ENCODE measurements around the gene PPP1R3C. TPM values are rescaled to one million over a fixed set of nuclear protein-coding genes. Genes with fewer than 3 reads are reported as not detected.
A peak's percentile ranks its signal among the peaks of the same experiment; 100 is the strongest.

Gene PPP1R3C
- 10 to 100 TPM in 2 of 4 donors, 1 to 10 TPM in 2; 5.3 to 30.2 (median 10.3) TPM for total RNA-seq

DNA sequence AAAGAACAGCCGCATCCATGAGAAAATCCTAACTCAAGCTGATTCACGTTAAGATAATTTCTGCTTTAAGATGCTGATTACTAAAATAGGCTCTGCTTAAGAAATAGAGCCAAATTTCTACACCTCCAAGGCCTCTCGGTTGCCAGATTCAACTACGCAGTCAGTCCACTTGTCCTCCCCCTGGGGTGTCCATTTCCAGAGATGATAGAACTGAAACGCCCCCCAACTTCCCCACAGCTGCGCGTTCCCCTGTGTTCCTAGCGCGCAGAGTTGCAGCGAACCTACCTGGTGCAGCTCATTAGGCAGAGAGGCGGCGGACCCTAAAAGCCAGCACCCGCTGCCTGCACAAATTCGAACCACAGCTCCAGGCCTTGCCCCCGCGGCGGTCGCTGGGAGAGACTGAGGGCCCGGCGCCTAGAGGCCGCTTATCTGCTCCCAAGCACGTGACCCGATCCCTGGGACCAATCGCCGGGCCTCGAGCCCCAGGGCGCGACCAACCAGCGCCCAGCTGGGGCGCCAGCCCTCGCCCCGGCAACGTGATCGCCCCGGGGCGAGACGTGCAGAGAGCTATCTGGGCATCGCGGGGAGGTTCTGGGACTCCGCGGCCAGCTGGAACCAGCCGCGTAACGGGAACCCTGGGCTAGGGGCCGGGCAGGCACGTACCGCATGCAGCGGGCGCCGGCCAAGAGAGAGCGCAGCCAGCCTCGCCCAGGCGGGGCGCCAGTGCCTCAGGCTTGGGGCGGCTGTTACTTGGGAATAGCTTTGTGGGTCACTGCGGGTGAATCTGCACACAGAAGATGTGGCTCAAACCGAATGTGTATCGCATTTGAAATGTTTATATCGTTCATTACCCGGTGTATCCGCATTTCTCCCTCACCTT, at the start of gene PPP1R3C:
TSS of gene PPP1R3C (minus strand) at position 401 of the 880 bp plus-strand sequence. CDS start at position 299, 102 bp downstream.
- peak; percentile 83 to 97 for DNase-seq (ENCODE audit: low spot score in 2 of 2)
- WGBS, 2 donors: 1 to 2% methylated on average over 32 to 52 of the region's 61 CpGs
- peak in 1 of 2 donors; percentile 53 for TF ChIP-seq POLR2A (IDR thresholded peaks at IDR 0.05)
- TF ChIP-seq, protein P1, sequence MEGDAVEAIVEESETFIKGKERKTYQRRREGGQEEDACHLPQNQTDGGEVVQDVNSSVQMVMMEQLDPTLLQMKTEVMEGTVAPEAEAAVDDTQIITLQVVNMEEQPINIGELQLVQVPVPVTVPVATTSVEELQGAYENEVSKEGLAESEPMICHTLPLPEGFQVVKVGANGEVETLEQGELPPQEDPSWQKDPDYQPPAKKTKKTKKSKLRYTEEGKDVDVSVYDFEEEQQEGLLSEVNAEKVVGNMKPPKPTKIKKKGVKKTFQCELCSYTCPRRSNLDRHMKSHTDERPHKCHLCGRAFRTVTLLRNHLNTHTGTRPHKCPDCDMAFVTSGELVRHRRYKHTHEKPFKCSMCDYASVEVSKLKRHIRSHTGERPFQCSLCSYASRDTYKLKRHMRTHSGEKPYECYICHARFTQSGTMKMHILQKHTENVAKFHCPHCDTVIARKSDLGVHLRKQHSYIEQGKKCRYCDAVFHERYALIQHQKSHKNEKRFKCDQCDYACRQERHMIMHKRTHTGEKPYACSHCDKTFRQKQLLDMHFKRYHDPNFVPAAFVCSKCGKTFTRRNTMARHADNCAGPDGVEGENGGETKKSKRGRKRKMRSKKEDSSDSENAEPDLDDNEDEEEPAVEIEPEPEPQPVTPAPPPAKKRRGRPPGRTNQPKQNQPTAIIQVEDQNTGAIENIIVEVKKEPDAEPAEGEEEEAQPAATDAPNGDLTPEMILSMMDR (IDR thresholded peaks at IDR 0.05): no peak
- H3K4me3 ChIP-seq (ENCODE audit: low read depth, poor library complexity, severe bottlenecking): peak within 1 kb of the TSS; percentile 37
- intact Hi-C loops (cut with DNase I; ENCODE audit: low total_unique reads): loop anchor here (10.0 kb wide), 1 partner anchor 338 kb away; no protein-coding TSS in a partner anchor

GRCh38 chr10:91681361-91682276, 48.7 kb upstream of the PPP1R3C start:
- TF ChIP-seq, protein P1 (IDR thresholded peaks at IDR 0.05): no peak
- TF ChIP-seq POLR2A (IDR thresholded peaks at IDR 0.05): no peak
- no peak overlapping the region for H3K4me3 ChIP-seq (ENCODE audit: low read depth, poor library complexity, severe bottlenecking)
- DNase-seq (ENCODE audit: low spot score in 2 of 2): no peak
- 57 to 60% methylated on average over 12 of the region's 12 CpGs for WGBS, 2 donors
- intact Hi-C loops (cut with DNase I; ENCODE audit: low total_unique reads): no loop called here

DNA sequence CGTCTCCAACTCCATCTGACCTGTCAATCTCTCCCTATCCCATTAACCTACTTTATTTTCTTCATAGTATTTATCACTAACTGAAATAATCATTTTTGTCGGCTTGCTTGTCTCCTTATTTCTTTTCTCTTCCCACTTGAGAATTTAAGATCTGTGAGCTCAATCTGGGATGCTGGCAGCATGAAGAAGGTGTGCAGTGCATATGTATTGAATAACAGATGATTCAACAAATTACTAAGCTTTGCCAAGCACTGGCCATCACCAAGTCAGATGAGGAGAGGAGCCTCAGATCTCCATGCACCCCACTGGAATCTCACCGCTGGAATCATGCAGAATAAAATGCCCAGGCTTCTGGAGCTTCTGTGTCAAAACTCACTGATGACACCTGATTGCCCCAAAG, 47.6 kb upstream of the PPP1R3C start:
- intact Hi-C loops (cut with DNase I; ENCODE audit: low total_unique reads): no loop called here
- WGBS, 2 donors: 92 to 94% methylated on average over 3 of the region's 3 CpGs
- TF ChIP-seq, protein P1 (IDR thresholded peaks at IDR 0.05): no peak
- TF ChIP-seq POLR2A (IDR thresholded peaks at IDR 0.05): no peak

DNA sequence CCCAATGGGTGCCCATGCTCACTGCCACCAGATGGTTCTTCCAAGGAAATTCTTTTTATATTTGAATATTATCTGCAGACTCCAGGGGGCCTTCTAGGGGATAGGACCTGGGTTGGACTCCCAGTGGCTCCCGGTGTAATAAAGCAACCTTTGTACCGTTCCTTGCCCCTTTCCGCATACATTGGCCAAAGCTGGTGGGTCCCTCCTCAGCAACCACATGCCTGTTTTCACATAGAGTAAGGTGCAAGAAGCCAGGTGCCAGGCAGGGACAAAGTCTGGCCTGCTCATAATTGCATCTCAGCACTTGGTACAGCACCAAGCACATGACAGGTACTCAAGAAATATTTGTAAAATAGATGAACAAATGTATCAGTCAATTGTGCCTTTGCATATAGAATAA, 46.4 kb upstream of the PPP1R3C start:
- H3K4me3 ChIP-seq (ENCODE audit: low read depth, poor library complexity, severe bottlenecking): no peak overlapping the region
- WGBS, 2 donors: 90 to 96% methylated on average over 3 of the region's 3 CpGs
- intact Hi-C loops (cut with DNase I; ENCODE audit: low total_unique reads): no loop called here
- TF ChIP-seq, protein P1 (IDR thresholded peaks at IDR 0.05): no peak
- TF ChIP-seq POLR2A (IDR thresholded peaks at IDR 0.05): no peak
- DNase-seq (ENCODE audit: low spot score in 2 of 2): no peak

More for the DNA sequence above, 47.6 kb upstream of the PPP1R3C start:
- no peak overlapping the region for H3K4me3 ChIP-seq (ENCODE audit: low read depth, poor library complexity, severe bottlenecking)
- DNase-seq (ENCODE audit: low spot score in 2 of 2): no peak

DNA sequence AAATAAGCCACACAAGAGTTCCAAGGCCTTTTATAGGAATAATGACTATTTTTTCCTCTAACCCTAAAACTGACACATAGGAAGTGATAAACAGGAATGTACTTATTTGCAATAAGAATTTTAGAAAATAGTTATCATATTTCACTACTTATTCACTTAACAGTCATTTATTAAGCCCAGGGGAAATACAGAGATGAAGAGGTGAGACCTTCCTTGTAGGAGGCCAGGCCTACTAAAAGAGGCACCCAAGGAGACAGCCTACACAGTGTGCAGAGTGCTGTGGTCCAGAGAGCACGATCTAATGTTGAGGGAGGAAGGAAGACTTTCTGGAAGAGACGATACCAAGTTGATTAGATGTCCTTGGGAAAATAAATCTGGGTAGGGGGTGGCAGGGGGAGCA, 45.0 kb upstream of the PPP1R3C start:
- intact Hi-C loops (cut with DNase I; ENCODE audit: low total_unique reads): no loop called here
- TF ChIP-seq POLR2A (IDR thresholded peaks at IDR 0.05): no peak
- TF ChIP-seq, protein P1 (IDR thresholded peaks at IDR 0.05): no peak
- no peak overlapping the region for H3K4me3 ChIP-seq (ENCODE audit: low read depth, poor library complexity, severe bottlenecking)
- 86 to 94% methylated on average over 2 of the region's 2 CpGs for WGBS, 2 donors
- no peak for DNase-seq (ENCODE audit: low spot score in 2 of 2)

Data from lower leg skin (tissue), 4 donors.